Measurements from ENCODE around the gene ESR1.
"Not testable (repeated sequence)": the region's sequence is repeated elsewhere in the genome, so short reads cannot be mapped to it uniquely, and the experiment has no call there.

The ESR1 gene

GRCh38 chr6:152012227-152012626 lies 204.7 kb downstream of the ESR1 start:
- no peak for DNase-seq (ENCODE audit: low read depth)
- no peak overlapping the region for H3K4me3 ChIP-seq (ENCODE audit: control insufficient read depth, low read depth, low read length)
- TF ChIP-seq CTCF (conservative IDR thresholded peaks at IDR 0.05; ENCODE audit: control insufficient read depth, insufficient read depth, low read depth, low read length) = no peak

GRCh38 chr6:152018876-152019275 lies 211.4 kb downstream of the ESR1 start:
- DNase-seq (ENCODE audit: low read depth) = no peak
- no peak overlapping the region for H3K4me3 ChIP-seq (ENCODE audit: control insufficient read depth, low read depth, low read length)
- no peak for TF ChIP-seq CTCF (conservative IDR thresholded peaks at IDR 0.05; ENCODE audit: control insufficient read depth, insufficient read depth, low read depth, low read length)

GRCh38 chr6:152022303-152022702 lies 214.8 kb downstream of the ESR1 start:
- no peak overlapping the region for H3K4me3 ChIP-seq (ENCODE audit: control insufficient read depth, low read depth, low read length)
- no peak for DNase-seq (ENCODE audit: low read depth)
- TF ChIP-seq CTCF (conservative IDR thresholded peaks at IDR 0.05; ENCODE audit: control insufficient read depth, insufficient read depth, low read depth, low read length) = no peak

GRCh38 chr6:152023613-152024012 lies 216.1 kb downstream of the ESR1 start:
- no peak for DNase-seq (ENCODE audit: low read depth)
- H3K4me3 ChIP-seq (ENCODE audit: control insufficient read depth, low read depth, low read length) = no peak overlapping the region
- TF ChIP-seq CTCF (conservative IDR thresholded peaks at IDR 0.05; ENCODE audit: control insufficient read depth, insufficient read depth, low read depth, low read length) = no peak

GRCh38 chr6:152026291-152026690 lies 218.8 kb downstream of the ESR1 start:
- no peak for DNase-seq (ENCODE audit: low read depth)
- no peak for TF ChIP-seq CTCF (conservative IDR thresholded peaks at IDR 0.05; ENCODE audit: control insufficient read depth, insufficient read depth, low read depth, low read length)
- H3K4me3 ChIP-seq (ENCODE audit: control insufficient read depth, low read depth, low read length) = no peak overlapping the region

- not testable (repeated sequence) for H3K4me3 ChIP-seq (ENCODE audit: control insufficient read depth, low read depth, low read length); DNase-seq (ENCODE audit: low read depth)
Measured at GRCh38 chr6:152026744-152027143, 219.3 kb downstream of the ESR1 start.

GRCh38 chr6:152033765-152034164 lies 226.3 kb downstream of the ESR1 start:
- DNase-seq (ENCODE audit: low read depth); H3K4me3 ChIP-seq (ENCODE audit: control insufficient read depth, low read depth, low read length): not testable (repeated sequence)

GRCh38 chr6:152034631-152035030 lies 227.1 kb downstream of the ESR1 start:
- no peak overlapping the region for H3K4me3 ChIP-seq (ENCODE audit: control insufficient read depth, low read depth, low read length)
- TF ChIP-seq CTCF (conservative IDR thresholded peaks at IDR 0.05; ENCODE audit: control insufficient read depth, insufficient read depth, low read depth, low read length) = no peak
- no peak for DNase-seq (ENCODE audit: low read depth)
